Fibroblast of skin of left biceps (primary cell): ENCODE results near the gene E2F8.
A peak's percentile ranks its signal among the peaks of the same experiment; 100 is the strongest.

ENCODE experiments used
- DNase-seq, 2 experiments: peaks; one replicate each; pipeline ENCODE4 v3.0.0-alpha.2; 2013; ENCODE audit warnings: low read depth in 2 of 2

Gene E2F8

DNA sequence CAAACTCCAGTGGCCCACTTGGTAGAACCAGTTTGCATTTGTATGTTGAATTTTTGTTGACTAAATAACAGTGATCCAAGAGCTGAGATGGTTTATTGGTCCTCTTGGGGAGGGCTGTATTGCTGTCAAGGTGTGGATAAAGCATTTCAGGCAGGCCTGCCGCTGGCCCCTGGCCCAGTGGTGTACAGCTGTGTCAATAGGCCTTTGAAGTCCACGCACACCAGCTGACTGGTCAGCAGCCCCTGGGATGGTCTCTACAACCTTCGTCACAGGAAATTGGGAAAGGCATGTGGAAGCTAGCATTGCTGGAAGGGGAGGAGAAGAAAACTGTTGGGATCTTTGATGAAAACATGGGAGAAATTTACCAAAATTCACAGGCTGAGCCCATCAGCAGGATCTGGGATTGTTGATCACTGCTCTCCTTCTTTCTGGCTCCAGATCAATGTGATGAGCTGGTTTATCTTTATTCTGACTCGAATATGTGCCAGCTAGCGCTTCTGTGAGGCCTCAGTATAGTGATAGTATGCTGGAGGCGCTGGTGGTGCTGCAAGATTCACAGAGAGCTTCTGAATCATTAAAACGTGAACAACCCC lies 12.5 kb upstream of the E2F8 start:
- no peak for DNase-seq

DNA sequence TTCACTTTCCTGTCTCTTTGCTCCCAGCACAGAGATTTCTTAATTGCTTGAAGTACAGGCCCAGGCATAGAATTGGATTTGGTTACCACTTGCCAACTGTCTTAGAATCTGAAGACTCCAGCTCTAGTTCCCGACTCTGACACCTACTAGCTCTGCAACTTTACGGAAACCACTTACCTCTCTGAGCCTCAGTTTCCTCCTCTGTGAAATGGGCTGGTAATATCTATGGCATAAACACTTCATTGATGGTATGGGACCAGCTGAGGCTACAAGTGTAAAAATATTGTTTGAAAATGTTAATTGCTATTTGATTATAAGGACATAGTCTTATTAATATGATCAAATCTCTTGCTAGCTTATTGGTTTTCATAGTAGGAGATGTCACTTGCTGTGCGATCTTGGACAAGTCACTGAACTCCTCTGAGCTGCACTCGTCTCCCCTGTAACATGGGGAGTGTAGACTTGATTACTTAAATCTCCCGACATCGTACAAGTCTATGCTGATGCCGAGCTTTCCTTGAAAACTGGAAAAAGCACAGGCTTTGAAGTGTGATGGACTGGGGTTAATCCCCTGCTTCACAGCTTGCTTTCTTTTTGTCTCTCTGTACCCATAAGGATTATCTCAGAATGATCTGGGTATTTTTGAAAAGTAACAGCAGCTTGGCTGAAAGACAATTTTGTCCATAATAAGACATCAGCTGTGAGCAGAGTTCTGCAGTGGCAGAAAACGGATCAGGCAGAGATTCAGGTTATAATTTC lies 11.8 kb upstream of the E2F8 start:
- no peak for DNase-seq

- DNase-seq, result no peak
These were observed 10.8 kb upstream of the E2F8 start for GRCh38 chr11:19251577-19251976.

DNA sequence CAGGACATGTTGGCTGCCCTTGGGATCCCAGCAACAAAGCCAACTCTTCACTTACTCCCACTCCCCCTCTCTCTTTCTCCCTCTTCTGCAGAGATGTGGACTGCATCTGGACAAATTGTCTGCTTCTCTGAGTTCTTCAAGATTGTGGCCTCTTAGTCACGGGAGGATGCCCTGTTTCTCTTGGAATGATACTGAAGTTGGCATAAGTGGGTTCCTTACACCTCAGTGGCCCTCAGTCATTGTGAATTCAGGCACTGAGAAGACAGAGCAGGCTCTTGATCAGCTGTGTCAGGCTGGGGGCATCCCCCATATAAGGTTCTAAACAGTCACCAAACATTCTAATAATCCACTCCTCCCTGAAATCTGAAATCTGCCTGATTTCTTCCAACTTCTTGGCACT lies 6.1 kb upstream of the E2F8 start:
- DNase-seq, result no peak

DNA sequence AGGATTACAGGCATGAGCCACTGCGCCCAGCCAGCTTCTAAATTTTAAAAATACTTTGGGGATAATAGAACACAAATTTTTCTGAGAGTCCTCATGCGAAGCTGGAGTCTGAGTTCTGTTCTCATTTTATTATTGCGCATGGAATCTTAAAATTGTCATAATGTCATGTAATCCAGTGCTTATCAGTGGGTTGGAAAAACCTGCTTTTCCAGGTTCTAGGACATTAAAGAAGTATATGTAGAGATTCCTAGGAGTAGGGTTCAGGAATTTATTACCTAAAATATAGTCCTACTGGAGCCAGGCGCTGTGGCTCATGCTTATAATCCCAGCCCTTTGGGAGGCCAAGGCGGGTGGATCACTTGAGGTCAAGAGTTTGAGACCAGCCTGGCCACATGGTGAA lies 4.6 kb upstream of the E2F8 start:
- no peak for DNase-seq

DNA sequence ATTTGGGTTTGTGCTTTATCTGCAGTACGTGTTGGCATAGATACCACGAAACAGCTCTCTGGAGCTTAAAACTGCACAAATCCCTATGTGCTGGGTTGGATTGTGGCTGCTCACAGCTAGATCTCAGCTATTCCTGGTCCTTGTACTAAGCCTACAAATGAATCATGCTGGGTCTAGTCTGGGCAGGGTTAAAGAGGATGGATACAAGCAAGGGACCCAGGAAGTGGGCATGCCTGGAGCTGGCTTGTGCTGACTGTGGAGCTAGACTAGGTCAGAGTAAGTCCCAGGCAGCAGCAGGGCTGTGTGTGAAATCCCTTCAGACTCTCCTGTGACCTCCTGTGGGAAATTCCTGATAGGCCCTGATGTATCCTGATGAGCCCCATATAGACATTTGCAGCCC lies 3.9 kb upstream of the E2F8 start:
- no peak for DNase-seq

- no peak for DNase-seq
These were observed 3.3 kb upstream of the E2F8 start for GRCh38 chr11:19244084-19244483.

DNA sequence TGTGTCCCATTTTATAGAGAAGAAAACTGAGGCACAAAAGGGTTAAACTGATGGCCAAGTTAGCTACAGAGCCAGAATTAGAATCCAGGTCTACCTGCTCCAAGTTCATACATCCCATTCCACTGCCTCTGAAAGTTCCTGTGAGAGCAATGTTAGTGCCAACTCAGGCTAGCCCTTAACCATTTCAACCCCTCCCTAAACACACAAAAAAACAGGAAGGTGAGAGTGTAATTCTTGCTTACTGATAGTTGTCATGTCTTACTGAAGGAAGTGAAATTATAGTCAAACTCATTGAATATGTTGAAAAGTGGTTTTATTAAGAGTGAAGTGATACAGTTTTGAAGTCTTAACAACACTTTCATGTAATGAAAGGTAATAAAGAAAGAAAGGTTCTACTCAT lies 2.9 kb upstream of the E2F8 start:
- no peak for DNase-seq

DNA sequence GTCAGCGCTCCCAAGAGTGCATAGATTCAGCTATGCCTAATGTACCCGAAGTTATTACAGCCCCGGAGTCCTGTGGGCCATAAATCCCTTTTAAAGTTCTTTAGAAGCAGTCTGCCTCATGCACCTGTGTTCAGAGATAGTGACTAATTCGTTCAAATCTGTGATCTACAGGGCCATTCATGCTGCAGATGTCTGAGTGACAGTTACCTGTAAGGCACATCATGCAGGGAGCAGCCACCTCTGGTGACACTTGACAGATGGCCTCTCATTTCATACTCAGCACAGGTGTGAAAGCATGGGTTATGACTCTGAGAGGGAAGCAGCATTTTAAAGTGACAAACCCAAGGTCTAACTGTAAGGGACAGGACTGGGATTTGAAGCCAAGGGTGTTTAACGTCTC lies 2.4 kb upstream of the E2F8 start:
- DNase-seq, result no peak

DNA sequence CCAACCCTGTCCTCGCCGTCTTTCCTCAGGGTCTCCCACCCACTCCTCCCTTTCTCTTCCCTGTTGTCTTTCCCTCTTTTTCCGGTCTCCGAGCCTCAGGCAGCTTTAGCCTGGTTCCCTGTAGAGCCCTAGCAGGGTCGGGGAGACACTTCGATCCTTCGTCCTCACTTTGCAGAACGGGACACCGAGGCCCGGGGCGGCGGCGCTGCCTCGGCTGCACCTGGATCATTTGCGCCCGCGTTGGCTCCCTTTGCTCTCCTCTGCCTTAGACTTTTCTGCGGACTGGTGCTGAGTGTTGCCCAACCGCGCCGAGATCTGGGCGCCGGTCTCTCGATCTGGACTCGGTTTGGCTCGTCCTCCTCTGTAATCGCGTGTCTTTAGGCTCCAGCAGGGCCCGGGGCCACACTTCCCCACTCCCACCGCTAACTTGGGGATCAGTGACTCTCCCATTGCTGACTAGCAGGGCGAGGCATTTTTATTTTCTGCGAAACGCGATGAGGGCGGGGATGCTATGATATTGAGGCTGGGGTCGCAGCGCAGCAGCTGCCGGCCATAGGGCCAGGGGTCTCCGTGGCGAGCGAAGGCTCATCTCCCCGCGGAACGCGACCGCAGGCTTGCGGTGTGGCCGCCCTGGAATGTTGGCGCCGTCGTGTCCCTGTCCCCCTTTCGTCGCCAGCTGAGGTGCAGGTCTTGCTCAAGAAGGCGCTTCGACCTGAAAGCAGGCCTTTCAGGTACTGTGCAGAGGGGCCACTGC lies 1.6 kb upstream of the E2F8 start:
- DNase-seq, result no peak

- no peak for DNase-seq
These were observed 774 bp upstream of the E2F8 start for GRCh38 chr11:19241260-19242178.

- DNase-seq, result no peak
These were observed 1.7 kb downstream of the E2F8 start for GRCh38 chr11:19239039-19239438.

DNA sequence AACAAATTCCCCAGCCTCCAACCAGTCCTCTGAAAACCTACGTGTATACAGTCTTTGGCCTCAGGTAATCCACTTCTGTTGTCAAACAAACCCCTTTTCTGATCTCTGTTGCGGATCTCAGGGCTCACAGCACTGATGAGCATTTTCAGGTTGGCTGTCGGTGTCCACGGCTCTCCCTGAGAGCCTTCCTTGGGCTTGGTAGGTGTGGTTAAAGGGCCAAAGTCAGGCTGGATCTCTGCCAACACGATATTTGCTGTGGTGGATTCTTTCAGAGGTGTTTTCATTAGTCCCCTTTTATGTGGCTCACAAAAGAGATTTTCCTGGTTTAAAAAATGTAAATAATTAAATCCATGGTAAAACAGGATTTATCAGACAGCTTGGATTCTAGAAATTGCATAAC lies 2.9 kb downstream of the E2F8 start:
- DNase-seq, result no peak

DNA sequence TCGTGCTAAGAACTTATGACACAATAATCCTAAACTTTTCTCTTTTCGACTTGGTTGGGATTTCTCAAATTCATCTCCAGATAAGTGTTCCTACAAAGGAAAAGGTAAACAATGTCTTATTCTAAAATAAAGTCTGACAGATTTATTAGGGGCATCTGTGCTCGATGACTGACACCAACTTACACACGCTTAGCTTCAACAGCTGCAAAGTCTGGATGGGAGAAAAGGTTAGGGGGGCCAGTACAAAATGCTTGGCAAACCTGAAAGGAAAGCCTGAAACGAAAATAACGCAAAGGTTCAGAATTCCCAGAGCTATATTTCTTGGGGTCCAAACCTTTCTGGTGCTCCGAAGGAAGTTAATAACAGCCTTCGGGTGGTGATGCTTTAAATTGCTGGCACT lies 3.4 kb downstream of the E2F8 start:
- DNase-seq, result no peak

DNA sequence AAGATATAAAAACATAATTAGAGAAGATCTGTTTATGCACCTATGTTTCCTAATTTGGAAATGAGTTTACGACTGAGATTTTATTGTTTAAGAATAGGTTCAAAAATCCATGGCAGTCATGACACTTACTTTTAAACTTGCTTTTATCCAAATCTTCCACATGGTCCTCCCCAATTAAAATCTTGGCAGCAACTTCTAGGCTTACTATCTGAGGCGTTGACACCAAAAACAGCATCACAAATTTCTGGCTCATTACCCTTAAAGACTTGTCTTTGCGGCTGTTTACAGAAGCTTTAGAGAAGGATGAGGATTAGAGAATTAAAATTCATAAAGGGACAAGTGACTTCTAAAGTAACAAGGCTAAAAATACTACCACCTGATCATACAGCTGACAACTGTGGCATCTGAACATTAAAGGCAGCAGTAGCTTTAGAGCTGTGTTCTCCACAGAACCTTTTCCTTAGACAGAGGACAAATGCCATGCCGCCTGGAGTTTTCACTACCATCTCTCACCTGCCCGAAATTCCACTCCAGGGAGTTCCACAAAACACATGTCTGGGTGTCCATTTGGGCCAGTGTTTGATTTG lies 6.4 kb downstream of the E2F8 start:
- no peak for DNase-seq

DNA sequence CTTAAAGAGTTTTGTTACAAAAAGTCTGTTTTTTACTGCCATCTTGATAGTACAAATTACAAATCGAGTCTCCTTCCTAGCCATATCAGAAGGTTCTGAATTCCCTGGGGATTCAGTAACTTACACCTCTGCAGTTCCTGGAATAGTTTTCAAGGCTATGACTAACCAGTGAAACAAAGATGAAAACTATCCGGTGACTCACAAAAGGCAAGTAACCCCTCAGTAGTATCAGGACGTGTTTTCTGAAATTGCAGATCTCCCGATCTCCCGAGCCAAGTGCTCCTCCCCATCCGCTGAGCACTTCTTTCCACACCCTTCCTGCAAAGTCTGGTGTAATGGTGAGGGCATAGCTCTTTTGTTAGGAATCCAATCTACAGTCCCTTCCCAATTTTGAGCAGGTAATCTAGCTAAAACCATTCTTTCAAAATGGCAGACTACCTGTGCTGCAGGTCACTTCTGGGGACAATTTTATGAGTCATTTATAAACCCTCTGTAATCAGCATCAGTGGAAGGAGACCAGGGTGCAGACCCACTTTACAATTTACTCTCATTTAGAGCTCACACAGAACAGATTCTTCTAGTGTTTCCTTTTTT lies 7.7 kb downstream of the E2F8 start:
- DNase-seq, result peak; percentile 43 to 53

GRCh38 chr11:19229671-19230070 lies 11.1 kb downstream of the E2F8 start:
- DNase-seq, result no peak

DNA sequence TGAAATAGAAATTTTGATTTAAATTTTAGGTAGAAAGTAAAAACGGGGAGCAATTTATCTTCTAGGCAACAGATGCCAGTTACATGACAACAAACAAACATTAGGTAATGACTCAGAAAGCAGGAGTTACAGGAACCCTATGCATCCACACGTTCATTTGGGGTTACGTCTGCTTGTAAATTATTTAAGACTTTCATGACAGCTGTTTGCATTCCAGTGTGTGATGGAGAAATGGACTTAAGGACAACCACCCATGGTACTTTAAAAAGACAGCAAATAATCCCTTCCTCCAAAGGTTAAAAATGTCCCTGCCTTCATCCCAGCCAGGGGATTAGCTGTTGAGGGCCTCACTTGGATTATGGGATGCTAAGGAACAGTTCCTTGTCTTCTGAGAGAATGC lies 11.8 kb downstream of the E2F8 start:
- DNase-seq, result no peak

DNA sequence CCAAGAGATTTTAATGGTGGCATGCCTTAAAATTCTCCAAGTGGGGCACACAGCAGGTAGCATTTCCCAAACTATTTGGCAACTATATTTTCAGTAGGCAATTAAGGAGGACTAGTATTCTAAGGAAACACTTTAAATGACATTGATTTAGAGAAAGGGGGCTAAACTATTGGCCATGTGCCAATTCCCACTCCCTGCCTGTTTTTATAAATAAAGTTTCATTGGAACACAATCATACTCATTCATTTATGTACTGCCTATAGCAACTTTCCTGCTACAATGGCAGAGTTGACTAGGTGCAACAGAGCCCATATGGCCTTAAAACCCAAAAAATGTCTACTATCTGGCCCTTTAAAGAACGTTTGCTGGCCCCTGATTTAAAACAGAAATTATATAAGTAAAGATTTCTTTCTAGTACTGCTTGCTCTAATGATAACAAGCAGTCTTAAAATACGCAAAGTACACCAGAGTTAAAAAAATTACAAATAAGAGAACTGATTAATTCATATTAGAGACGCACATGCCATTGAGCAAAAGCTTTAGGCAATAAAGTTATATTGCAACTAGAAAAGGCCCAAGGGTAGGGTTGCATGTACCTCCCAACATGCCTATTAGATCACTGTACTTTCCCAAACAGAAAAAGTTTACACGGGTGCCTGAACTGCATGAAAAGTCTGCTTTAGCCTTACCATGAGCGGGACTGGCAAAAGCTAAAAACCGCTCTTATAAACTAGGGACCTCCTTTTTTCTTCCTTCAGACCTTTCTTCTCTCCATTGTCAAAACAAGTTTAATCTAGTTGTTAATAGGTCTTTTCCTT lies 14.2 kb downstream of the E2F8 start:
- no peak for DNase-seq

- no peak for DNase-seq
These were observed 15.2 kb downstream of the E2F8 start for GRCh38 chr11:19225581-19225980.
